ENCODE data around the gene TMEM267.
A peak's percentile ranks its signal among the peaks of the same experiment; 100 is the strongest.

The TMEM267 gene, protein sequence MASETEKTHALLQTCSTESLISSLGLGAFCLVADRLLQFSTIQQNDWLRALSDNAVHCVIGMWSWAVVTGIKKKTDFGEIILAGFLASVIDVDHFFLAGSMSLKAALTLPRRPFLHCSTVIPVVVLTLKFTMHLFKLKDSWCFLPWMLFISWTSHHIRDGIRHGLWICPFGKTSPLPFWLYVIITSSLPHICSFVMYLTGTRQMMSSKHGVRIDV

DNA sequence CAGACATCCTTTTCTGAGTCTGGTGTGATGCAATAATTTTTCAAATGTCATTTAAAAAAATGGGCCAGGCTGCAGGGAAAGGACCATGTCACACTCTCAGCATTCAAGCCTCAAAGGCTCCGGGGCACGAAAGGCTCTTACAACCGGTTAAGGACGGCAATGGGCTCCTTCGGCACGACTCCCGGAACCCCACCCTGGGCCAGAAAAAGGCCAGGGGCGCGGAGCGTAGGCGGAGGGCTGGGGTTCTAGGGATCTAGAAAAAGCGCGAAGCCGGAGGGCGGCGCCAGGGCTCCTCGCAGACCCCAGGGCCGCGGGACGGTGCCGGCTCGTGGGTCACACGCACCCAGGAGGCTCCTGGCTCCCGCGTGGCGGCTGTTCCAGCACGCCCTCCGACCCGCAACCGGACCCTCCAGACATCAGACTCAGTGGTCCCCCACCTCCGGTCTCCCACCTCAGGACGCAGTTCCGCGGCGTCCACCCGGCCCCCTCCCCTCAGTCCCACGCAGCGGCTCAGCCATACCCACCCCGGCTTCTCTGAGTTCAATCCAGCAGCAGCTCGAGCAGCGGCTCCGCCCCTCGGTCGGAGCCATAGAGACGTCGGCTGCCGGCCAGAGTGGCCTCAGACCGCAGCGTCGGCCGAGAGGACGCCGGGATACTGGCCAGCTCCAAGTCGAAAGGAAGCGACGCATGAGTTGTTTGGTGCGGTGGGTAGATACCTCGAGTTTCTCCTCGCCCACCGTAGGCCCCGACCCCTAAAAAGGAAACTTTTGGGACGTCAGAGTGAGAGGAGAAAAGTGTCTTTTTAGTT lies at the start of gene TMEM267:
TMEM267 (minus strand) TSS at position 568 of the 808 bp plus-strand sequence. CDS start 29,896 bp downstream, outside the sequence.
- TF ChIP-seq, protein P1, sequence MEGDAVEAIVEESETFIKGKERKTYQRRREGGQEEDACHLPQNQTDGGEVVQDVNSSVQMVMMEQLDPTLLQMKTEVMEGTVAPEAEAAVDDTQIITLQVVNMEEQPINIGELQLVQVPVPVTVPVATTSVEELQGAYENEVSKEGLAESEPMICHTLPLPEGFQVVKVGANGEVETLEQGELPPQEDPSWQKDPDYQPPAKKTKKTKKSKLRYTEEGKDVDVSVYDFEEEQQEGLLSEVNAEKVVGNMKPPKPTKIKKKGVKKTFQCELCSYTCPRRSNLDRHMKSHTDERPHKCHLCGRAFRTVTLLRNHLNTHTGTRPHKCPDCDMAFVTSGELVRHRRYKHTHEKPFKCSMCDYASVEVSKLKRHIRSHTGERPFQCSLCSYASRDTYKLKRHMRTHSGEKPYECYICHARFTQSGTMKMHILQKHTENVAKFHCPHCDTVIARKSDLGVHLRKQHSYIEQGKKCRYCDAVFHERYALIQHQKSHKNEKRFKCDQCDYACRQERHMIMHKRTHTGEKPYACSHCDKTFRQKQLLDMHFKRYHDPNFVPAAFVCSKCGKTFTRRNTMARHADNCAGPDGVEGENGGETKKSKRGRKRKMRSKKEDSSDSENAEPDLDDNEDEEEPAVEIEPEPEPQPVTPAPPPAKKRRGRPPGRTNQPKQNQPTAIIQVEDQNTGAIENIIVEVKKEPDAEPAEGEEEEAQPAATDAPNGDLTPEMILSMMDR (IDR thresholded peaks at IDR 0.05): no peak
- H3K27me3 ChIP-seq: no peaks in the 10 kb centered on the region
- peaks cover 0 to 18% (median 14%) of the 10 kb centered on the region in 4 donors for H3K4me1 ChIP-seq
- peak; percentile 93 to 95 for DNase-seq
- H3K27ac ChIP-seq: peak within 1 kb of the TSS; percentile 91 to 95
- intact Hi-C loops (cut with DNase I; ENCODE audit: low total_unique reads): loop anchor here (5.0 to 10.0 kb wide), 2 partner anchors 121 to 171 kb away; partner anchors contain the start of genes HMGCS1 and NNT
- H3K4me3 ChIP-seq: peak within 1 kb of the TSS; percentile 65 to 83
- H3K9me3 ChIP-seq: no peaks in the 10 kb centered on the region
- H3K36me3 ChIP-seq: no peaks in the 10 kb centered on the region

DNA sequence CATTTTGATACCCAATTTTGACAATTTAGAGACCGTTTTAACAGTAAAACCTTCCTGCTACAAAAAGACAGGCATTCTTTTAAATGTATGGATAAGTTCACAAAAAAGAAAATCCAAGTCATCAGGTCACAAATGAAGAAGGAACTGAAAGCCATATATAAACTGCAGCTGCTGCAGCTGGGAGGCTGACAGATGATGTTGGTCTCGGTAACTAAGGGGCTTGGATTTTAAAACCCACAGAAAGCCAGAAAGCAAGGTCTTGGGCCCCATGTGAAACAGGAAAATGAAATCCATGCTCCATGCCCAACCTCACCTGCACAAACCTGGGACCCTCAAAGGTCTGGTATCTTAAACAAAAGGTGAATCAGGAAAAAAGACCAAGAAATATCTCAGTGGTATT lies 47.0 kb upstream of the TMEM267 start:
- Histone ChIP-seq H3K4me1 (no peaks in the 10 kb centered on the region), H3K27me3 (no peaks in the 10 kb centered on the region), H3K36me3 (peaks cover 73 to 86% (median 79%) of the 10 kb centered on the region in 3 donors), H3K27ac (no peak overlapping the region), H3K9me3 (no peaks in the 10 kb centered on the region), H3K4me3 (no peak overlapping the region)
- intact Hi-C loops (cut with DNase I; ENCODE audit: low total_unique reads): no loop called here
- TF ChIP-seq, protein P1 (IDR thresholded peaks at IDR 0.05): no peak
- no peak for DNase-seq

DNA sequence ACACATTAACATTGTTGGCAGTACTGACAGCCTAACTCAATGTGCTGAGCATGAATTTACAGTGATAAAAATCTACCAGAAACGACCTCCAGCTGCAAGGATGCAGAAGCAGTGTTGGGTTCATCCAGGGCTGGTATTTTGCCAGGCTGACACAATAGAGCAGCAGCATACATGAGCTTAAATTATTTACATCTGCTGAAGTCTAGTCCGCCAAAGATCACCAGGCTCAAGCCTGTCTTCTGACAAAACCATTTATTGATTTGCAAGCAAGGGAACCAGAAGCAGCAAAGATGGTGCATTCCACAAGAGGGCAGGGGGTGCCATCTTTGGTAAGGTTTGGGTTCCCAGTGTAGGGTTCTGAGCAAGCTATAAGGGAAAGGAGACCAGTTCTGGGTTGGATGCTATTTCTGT lies 40.0 kb upstream of the TMEM267 start:
- TF ChIP-seq, protein P1 (IDR thresholded peaks at IDR 0.05): no peak
- Histone ChIP-seq H3K27me3 (no peaks in the 10 kb centered on the region), H3K36me3 (peaks cover 20 to 48% (median 33%) of the 10 kb centered on the region in 3 donors), H3K4me3 (no peak overlapping the region), H3K4me1 (no peaks in the 10 kb centered on the region), H3K27ac (no peak overlapping the region), H3K9me3 (no peaks in the 10 kb centered on the region)
- intact Hi-C loops (cut with DNase I; ENCODE audit: low total_unique reads): no loop called here
- DNase-seq: no peak

DNA sequence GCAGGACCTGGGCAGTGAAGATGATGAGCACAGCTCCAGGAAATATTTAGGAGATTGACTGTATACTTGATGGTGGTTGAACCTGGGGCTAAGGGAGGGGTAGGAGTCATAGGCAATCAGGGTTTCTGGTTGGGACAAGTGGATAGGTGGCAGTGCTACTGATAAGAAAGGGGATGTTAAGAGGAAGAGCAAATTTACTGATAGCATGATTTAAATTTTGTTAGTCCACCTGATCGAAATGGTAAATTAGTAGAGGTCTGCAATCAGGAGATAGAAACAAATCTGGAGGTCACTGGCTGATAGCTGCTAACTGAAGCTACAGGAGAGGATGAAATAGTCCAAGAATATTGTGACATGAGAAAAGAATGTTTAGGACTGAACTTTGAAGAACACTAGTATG lies 37.0 kb upstream of the TMEM267 start:
- Histone ChIP-seq H3K27me3 (no peaks in the 10 kb centered on the region), H3K36me3 (peaks cover 6 to 27% (median 17%) of the 10 kb centered on the region in 3 donors), H3K4me3 (no peak overlapping the region), H3K4me1 (peaks cover 0 to 5% (median 2%) of the 10 kb centered on the region in 4 donors), H3K27ac (no peak overlapping the region), H3K9me3 (no peaks in the 10 kb centered on the region)
- DNase-seq: no peak
- TF ChIP-seq, protein P1 (IDR thresholded peaks at IDR 0.05): no peak
- intact Hi-C loops (cut with DNase I; ENCODE audit: low total_unique reads): no loop called here

DNA sequence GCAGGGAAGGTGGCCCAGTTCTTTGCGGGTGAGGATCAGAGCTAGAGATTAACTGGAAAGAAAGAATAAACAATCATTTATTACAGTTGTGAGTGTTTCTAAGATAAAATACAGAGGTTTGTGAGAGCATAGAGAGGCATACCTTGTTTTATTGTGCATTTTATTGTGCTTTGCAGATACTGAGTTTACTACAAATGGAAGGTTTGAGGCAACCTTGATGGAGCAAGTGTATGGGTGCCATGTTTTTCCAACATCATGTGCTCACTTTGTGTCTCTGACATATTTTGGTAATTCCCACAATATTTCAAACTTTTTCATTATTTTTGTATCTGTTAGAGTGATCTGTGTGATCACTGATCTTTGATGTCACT lies 32.0 kb upstream of the TMEM267 start:
- no peak for DNase-seq
- Histone ChIP-seq H3K27ac (peak overlapping the region; percentile 83 to 87), H3K9me3 (no peaks in the 10 kb centered on the region), H3K4me1 (peaks cover 0 to 17% (median 12%) of the 10 kb centered on the region in 4 donors), H3K4me3 (peak overlapping the region; percentile 58 to 81), H3K27me3 (no peaks in the 10 kb centered on the region), H3K36me3 (no peaks in the 10 kb centered on the region)
- intact Hi-C loops (cut with DNase I; ENCODE audit: low total_unique reads): no loop called here
- TF ChIP-seq, protein P1 (IDR thresholded peaks at IDR 0.05): no peak
